ENCODE measurements around the gene TRIP11. TPM values are rescaled to one million over a fixed set of nuclear protein-coding genes. Genes with fewer than 3 reads are reported as not detected.

Gene TRIP11
- total RNA-seq, 3 donors from 2014 or later (not counting 1 experiment from before 2014, with no cell fraction given) = 42.9 to 63.6 (median 49.8) TPM

- intact Hi-C loops (cut with micrococcal nuclease) = no loop called here
- ATAC-seq (no peak), DNase-seq (no peak)
- peaks cover 8% of the 10 kb centered on the region for H3K4me1 ChIP-seq (ENCODE audit: control insufficient read depth, insufficient read depth, low read length)
- 91% methylated on average over 4 of the region's 4 CpGs for WGBS (ENCODE audit: insufficient coverage)
- H3K27ac Mint-ChIP-seq = peak overlapping the region in 1 of 2 donors; percentile 2
- H3K36me3 ChIP-seq (ENCODE audit: control insufficient read depth, insufficient read depth, low read length) = peaks cover 11% of the 10 kb centered on the region
- no peak for TF ChIP-seq CTCF (IDR thresholded peaks at IDR 0.05)
- no peaks in the 10 kb centered on the region for H3K9me3 ChIP-seq (ENCODE audit: control insufficient read depth, insufficient read depth, low read length)
- H3K27me3 ChIP-seq (ENCODE audit: control insufficient read depth, insufficient read depth, low read length) = no peaks in the 10 kb centered on the region
- H3K4me3 ChIP-seq (ENCODE audit: low read length) = no peak overlapping the region
- H3K27ac ChIP-seq (ENCODE audit: low read length) = no peak overlapping the region
- peaks cover 9 to 11% of the 10 kb centered on the region in 2 donors for H3K4me1 Mint-ChIP-seq
- peaks cover 7% of the 10 kb centered on the region for H3K36me3 Mint-ChIP-seq
- no peaks in the 10 kb centered on the region for H3K27me3 Mint-ChIP-seq (ENCODE audit: low read depth in 2 of 2)
- no peak overlapping the region for H3K4me3 Mint-ChIP-seq
- no peaks in the 10 kb centered on the region for H3K9me3 Mint-ChIP-seq
Measured at GRCh38 chr14:91964724-91965123, 75.1 kb downstream of the TRIP11 start.

GRCh38 chr14:91964011-91964410 lies 75.8 kb downstream of the TRIP11 start:
- intact Hi-C loops (cut with micrococcal nuclease) = no loop called here
- WGBS (ENCODE audit: insufficient coverage) = no CpG with 5 or more reads among the region's 1 CpG
- H3K4me3 ChIP-seq (ENCODE audit: low read length) = no peak overlapping the region
- no peak overlapping the region for H3K27ac ChIP-seq (ENCODE audit: low read length)
- H3K9me3 Mint-ChIP-seq = no peaks in the 10 kb centered on the region
- no peaks in the 10 kb centered on the region for H3K9me3 ChIP-seq (ENCODE audit: control insufficient read depth, insufficient read depth, low read length)
- H3K27me3 ChIP-seq (ENCODE audit: control insufficient read depth, insufficient read depth, low read length) = no peaks in the 10 kb centered on the region
- H3K27me3 Mint-ChIP-seq (ENCODE audit: low read depth in 2 of 2) = no peaks in the 10 kb centered on the region
- peaks cover 8% of the 10 kb centered on the region for H3K4me1 ChIP-seq (ENCODE audit: control insufficient read depth, insufficient read depth, low read length)
- peak overlapping the region in 1 of 2 donors; percentile 2 for H3K27ac Mint-ChIP-seq
- H3K4me3 Mint-ChIP-seq = no peak overlapping the region
- DNase-seq (no peak), ATAC-seq (no peak)
- peaks cover 8 to 9% of the 10 kb centered on the region in 2 donors for H3K4me1 Mint-ChIP-seq
- no peak for TF ChIP-seq CTCF (IDR thresholded peaks at IDR 0.05)
- H3K36me3 Mint-ChIP-seq = peaks cover 7% of the 10 kb centered on the region
- H3K36me3 ChIP-seq (ENCODE audit: control insufficient read depth, insufficient read depth, low read length) = peaks cover 4% of the 10 kb centered on the region

- DNase-seq (no peak), ATAC-seq (no peak)
- H3K4me3 Mint-ChIP-seq = no peak overlapping the region
- H3K36me3 Mint-ChIP-seq = peaks cover 2% of the 10 kb centered on the region
- Histone ChIP-seq H3K27me3 (ENCODE audit: control insufficient read depth, insufficient read depth, low read length) (no peaks in the 10 kb centered on the region), H3K9me3 (ENCODE audit: control insufficient read depth, insufficient read depth, low read length) (no peaks in the 10 kb centered on the region), H3K27ac (ENCODE audit: low read length) (no peak overlapping the region), H3K4me3 (ENCODE audit: low read length) (no peak overlapping the region), H3K36me3 (ENCODE audit: control insufficient read depth, insufficient read depth, low read length) (no peaks in the 10 kb centered on the region), H3K4me1 (ENCODE audit: control insufficient read depth, insufficient read depth, low read length) (peaks cover 3% of the 10 kb centered on the region)
- no peaks in the 10 kb centered on the region for H3K9me3 Mint-ChIP-seq
- H3K4me1 Mint-ChIP-seq = peaks cover 3% of the 10 kb centered on the region in 2 donors
- intact Hi-C loops (cut with micrococcal nuclease) = no loop called here
- 94% methylated on average over 5 of the region's 6 CpGs for WGBS (ENCODE audit: insufficient coverage)
- no peaks in the 10 kb centered on the region for H3K27me3 Mint-ChIP-seq (ENCODE audit: low read depth in 2 of 2)
- no peak for TF ChIP-seq CTCF (IDR thresholded peaks at IDR 0.05)
- no peak overlapping the region for H3K27ac Mint-ChIP-seq
Measured at GRCh38 chr14:91963465-91963864, 76.4 kb downstream of the TRIP11 start.

Data from natural killer cell (primary cell).